ENCODE data around the gene ALKAL2. TPM values are rescaled to one million over a fixed set of nuclear protein-coding genes. Genes with fewer than 3 reads are reported as not detected.
A peak's percentile ranks its signal among the peaks of the same experiment; 100 is the strongest.

The ALKAL2 gene
- total RNA-seq, 1 experiment from 2014 or later, result not detected

DNA sequence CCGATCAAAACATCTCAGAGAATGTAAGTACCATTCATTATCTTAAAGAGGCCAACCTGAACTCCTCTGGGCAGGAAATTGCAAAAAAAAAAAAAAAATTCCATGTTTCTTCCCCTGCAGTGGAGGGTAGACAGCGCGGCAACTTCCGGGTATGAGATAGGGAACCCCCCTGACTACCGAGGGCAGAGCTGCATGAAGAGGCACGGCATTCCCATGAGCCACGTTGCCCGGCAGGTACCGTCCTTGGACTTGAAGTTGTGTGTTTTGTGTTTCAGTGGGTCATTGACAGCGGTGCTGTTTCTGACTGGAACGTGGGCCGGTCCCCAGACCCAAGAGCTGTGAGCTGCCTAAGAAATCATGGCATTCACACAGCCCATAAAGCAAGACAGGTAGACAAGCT is 16.0 kb downstream of the ALKAL2 start:
- DNase-seq (ENCODE audit: low spot score), result no peak

DNA sequence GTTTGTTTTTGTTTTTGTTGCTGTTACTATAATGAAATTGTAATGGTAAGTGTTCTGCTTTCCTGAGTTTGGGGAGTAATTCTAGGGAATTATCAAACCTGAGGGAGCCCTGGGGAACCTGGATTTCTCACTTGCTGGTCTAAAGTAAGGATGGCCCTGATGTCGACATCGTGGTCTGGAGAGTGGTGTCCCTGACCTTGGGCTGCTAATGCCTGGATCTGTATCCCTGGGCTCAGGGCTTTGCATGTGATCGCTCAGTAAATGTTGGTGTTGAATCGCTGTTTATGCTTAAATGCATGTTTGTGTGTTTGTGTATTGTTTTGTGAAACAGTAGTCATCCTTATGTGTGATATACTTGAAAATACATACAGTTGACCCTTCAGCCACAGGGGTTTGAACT is 17.0 kb downstream of the ALKAL2 start:
- DNase-seq (ENCODE audit: low spot score), result no peak

DNA sequence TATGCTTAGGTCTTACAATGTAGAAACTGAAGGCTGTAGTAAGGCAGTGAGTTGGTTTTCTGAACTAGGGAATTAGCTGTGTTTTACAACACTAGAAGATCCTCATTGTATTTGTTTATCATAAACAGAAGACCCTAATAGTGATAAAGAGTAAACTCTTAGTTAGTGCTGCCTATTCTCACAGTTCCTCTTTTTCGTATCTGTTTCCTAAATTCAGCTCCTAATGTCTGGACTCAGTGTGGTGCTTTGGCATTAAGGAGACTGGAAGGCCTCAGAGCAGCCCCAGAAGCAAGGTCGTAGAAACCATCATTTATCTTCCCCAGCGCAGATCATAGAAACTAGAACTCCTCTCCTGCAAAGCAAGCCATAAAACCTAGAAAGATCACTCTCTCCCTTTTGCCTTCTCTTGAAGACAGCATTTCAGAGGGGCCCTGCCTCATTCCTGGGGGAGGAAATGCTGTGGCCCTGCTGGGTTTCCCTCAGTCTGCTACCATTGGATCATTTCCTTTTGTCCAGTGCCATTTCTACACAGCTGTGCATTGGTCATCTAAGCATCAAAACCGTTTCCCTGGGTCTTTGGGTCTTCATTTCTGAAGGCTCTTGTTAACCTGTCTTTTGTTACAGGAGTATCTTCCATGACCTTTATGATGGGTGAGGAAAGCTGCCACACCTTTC is 18.4 kb downstream of the ALKAL2 start:
- DNase-seq (ENCODE audit: low spot score), result no peak

DNA sequence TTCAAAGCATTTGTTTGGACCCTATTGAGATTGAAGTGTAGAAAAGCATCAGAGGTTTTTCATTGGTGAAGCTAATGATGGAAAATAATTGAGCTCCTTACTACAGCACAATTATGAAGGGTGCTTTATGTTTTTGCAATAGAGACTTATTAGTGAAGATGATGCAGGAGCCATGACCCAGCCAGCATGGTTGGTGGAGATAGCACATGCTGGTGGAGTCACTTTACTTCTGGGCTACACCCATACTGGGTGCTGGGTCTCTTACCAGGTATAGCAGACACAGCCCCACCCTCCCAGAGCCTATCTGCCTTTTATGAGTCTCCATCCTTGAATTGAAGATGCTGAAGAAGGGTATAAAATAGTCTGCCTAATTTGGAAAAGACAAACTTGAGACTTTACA is 19.6 kb downstream of the ALKAL2 start:
- no peak for DNase-seq (ENCODE audit: low spot score)

DNA sequence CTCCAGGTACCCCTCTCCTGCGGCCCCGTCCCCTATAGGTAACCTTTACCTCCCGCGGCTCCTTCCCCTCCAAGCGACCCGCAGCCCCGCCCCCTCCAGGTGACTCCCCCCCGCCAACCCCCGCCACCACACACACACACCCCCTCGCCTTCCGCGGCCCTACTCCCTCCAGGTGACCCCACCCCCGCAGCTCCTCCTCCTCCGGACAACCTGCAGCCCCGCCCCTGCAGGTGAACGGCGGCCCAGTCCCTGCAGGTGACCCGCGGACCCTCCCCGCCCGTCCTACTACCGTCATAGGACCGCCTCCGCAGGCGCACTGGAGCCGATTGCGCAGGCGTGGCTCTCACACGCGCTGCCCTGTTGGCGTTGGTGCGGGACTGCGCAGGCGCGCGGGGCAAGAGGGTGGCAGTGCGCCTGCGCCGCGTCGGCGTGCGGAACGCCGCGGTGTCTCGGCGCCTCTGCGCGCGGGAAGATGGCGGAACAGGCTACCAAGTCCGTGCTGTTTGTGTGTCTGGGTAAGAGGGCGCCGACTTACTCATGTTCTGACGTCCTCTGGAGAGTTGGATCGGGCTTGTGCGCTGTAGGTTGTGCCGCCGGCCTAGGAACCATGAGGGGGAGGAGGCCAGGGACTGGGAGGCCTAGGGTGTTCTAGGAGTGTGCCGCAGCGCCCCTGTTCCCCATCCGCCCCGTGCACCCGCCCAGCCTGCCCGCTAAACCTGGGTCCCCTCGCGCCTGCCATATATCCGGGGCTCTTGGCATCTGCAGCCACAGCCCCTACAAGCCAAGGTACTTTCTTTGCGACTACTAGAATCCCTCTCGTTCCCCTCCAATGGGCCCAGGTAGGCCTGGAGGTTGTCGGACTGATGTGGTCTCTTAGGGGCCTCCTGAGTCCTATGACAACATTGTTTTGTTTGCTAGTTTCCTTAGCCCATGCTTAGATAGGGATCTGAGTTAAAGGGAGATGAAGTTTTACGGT is 23.1 kb downstream of the ALKAL2 start, which contains the start of gene ACP1:
ACP1 (plus strand) TSS at position 455 of the 976 bp plus-strand sequence; CDS start at position 473, 18 bp downstream.
- peak; percentile 98 for DNase-seq (ENCODE audit: low spot score)

DNA sequence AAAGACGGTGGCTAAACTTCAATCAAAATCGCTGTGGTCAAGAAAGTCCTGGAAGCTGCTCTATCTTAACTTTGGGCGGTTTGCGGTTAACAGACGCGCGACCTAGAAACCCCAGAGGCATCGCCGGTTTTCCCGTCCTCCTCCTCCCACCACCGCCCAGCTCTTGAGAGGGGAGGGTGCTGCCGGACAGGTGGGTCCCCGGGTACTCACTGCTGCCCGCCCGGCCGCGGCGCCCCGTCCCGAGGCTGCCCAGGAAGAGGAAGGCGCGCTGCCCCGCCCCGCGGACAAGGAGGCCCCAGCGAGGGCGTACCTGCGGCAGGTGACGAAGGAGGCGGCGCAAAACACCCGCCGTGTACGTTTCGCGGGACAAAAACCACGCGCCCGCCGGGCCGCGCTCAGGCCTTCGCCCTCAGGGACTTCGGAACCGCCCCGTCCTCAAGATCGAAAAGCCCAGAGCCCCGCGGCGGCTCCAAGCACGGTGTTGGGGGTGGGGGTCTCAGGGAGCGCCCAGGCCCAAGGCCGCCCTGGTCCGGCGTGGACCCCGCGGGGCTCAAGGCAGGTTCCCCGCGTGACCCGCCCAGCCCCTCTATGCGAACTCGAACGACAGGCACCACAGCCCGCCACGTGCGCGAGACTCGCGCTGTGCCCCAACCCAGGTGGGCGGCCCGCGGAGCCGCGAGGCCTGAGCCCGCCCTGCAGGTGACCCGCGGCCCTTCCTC is 24.0 kb downstream of the ALKAL2 start, which contains the start of gene SH3YL1:
SH3YL1 (minus strand) TSS at position 259 of the 719 bp plus-strand sequence; CDS start at position 211, 48 bp downstream.
- peak; percentile 80 for DNase-seq (ENCODE audit: low spot score)

DNA sequence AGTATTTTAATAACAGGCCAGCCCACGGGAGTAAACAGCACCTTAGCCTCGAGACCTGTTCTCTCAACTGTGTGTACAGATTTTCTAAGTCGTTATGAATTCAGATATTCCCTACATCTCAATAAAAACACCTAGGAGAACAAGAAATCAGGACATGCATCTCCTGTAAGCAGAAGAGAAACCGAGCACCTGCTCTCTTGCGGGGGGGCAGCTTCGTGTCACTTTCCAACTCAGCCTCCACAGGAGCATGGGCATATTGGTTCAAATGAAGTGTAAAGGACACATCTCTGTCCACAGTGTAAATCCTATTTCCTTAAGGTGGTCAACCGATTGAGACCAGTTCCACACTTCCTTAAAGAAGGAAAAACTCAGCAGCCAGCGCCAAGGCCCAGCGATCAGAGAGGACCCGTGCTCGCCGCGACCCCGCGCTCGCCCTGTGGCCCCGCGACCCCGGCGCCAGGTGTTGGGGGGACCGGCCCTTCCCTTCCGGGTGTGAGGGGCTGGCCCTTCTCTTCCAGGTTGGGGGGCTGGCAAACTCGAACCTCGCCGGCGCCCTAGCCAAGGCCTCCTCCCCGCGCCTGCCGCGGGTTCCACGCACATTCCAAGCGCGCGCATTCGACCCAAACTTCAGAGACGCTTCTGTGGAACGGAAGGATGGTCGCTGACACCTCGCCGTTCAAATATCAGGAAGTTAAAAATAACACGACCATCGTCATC is 24.7 kb downstream of the ALKAL2 start:
- DNase-seq (ENCODE audit: low spot score), result peak; percentile 31

DNA sequence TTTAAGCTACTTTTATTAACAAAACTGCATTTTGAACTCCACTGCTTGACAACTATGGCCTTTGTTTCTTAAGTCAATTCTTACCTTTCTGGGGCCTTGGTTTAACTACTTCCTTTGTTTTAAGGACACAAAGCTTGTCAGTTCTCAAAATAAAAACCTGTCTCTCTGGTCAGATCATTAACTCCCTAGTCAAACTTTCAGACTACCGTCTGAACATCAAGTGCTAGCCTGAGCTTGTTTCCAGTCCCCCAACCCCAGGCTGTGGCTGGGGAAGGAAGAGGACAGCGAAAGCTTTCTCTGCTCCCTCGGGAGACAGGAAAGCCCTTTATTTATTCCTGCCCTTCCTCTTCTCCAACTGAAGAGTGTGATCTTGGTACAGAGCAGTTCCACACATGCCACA is 25.8 kb downstream of the ALKAL2 start:
- peak; percentile 7 for DNase-seq (ENCODE audit: low spot score)

DNA sequence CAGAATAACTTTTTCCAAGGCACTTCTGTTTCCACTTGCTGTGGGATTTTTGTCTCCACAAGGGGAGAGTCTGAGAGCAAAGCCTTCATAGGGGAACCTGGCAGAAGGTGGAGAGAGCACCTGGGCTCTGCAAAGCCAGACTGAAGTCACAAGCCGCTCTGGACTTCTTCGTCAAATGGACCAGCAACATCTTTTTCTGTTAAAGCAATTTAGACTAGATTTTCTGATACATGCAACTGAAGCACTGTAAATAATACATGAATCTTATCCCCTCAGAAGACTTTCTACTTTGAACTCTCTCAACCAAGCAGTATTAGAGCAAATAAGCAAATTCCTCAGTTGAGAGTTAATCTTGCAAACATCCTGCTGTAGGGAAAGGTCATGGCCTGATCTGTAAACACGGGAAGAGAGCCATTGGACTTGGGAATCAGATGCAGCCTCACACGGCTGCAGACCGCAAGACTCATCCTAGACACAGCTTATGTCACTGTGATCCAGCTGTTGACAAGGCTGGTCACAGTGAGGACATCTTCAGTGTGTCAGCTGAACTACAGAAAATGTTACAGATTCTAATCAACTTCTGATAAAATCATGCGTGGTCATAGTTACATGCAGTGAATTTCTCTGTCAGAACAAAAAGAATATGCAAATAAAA is 27.3 kb downstream of the ALKAL2 start:
- DNase-seq (ENCODE audit: low spot score), result peak; percentile 16

DNA sequence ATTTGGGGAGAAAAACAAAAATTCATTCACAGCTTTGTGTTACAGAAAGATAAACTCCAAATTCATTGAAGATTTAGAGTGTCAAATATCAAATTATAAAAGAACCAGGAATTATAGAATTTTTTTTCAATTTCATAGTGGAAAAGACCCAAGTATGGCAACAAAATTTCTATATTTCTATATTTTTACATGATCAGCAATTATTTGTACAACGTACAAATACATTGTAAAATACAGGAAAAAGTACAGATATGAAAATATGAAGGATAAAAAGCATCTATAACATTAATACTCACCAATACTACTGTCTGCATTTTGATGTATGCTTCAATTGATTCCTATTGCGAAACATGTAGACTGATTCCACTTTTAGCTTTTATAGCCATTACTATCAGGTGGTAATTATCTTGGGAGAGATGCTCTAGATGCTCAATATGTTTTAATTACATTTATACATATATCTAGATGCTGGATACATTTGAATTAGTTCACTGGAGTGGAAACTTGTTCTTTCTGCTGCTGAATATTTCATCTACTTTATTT is 28.0 kb downstream of the ALKAL2 start:
- no peak for DNase-seq (ENCODE audit: low spot score)

DNA sequence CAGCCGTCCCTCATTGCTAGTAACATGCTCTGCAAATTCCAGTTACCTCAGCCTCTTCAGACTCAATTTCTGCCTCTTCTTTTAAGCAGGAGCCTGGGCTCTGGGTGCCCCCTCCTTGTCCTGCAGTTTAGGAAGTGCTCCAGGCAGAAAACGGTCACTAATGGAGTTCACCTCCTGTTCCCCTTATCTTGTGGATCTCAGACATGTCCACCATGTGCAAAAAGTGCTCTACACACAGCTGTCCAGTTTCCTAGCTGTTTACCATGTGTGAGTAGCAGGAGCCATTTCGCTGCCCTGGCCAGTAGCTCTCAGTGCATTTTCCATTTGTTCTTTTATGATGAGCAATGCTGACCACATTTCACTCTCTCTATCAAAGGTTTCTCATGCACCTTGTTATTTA is 29.0 kb downstream of the ALKAL2 start:
- DNase-seq (ENCODE audit: low spot score), result no peak

DNA sequence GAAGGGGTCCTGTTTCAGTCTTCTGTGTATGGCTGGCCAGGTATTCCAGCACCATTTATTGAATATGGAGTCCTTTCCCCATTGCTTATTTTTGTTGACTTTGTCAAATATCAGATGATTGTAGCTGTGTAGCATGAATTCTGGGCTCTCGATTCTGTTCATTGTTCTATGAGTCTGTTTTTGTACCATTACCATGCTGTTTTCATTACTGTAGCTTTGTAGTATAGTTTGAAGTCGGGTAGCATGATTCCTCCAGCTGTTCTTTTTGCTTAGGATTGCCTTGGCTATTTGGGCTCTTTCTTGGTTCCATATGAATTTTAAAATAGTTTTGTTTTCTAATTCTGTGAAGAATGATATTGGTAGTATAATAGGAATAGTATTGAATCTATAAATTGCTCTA is 30.0 kb downstream of the ALKAL2 start:
- no peak for DNase-seq (ENCODE audit: low spot score)

DNA sequence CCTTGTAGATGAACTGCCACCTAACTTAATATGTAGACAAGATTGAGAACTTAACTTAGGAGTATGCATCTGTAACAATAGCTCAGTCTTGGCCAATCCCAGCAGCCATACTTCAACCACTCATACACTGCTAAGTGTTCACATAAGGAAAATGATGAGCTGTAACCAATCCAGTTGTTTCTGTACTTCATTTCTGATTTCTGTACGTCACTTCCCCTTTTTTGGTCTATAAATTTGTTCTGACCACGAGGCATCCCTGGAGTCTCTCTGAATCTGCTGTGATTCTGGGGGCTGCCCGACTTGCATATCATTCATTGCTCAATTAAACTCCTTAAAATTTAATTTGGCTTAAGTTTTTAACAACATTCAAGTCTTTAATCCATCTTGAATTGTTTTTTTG is 30.5 kb downstream of the ALKAL2 start:
- DNase-seq (ENCODE audit: low spot score), result no peak

DNA sequence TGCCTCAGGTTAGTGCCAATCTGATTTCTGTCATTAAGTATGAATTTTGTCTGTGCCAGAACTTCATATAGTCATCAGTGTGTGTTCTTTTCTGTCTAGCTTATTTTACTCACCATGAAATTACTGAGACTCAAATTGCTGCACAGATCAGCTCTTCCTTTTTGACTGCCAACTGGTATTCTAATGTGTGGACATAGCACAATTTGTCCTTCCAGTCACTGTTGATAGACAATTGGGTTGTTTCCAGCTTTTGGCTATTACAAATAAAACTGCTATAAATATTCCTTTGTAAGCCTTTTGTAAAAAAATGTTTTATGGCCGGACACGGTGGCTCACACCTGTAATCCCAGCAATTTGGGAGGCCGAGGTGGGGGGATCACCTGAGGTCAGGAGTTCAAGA is 31.8 kb downstream of the ALKAL2 start:
- no peak for DNase-seq (ENCODE audit: low spot score)

DNA sequence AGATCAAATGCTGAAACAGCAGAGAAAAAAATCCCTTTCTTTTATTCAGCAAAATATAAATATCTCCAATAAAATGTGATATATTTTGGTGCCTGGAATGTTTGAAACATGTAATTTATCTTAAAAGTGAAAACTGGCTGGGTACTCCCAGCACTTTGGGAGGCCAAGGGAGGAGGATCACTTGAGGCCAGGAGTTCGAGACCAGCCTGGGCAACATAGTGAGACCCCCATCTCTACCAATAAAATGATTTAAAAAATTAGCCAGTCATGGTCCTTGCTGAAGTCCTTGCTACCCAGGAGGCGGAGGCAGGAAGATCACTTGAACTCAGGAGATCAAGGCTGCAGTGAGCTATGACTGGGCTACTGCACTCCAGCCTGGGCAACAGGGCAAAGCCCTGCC is 32.7 kb downstream of the ALKAL2 start:
- DNase-seq (ENCODE audit: low spot score), result no peak

DNA sequence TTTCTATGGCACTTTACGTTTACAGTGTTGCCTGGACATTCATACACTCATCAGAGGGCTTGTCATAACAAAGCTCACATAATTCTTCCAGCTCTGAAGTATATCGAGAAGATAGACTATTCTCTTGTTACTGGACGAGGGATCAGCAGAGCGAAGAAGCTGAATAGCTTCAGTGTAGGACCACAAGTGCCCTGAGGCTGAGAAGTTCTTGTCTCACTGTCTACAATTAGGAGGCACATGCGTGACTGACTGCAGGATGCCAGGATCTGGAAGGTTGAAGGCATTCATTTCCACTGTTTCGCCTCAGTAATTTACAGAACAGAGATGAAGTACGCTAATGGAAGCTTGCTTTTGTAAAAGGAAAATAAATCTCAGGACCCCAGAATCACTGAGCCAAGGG is 33.6 kb downstream of the ALKAL2 start:
- DNase-seq (ENCODE audit: low spot score), result no peak

DNA sequence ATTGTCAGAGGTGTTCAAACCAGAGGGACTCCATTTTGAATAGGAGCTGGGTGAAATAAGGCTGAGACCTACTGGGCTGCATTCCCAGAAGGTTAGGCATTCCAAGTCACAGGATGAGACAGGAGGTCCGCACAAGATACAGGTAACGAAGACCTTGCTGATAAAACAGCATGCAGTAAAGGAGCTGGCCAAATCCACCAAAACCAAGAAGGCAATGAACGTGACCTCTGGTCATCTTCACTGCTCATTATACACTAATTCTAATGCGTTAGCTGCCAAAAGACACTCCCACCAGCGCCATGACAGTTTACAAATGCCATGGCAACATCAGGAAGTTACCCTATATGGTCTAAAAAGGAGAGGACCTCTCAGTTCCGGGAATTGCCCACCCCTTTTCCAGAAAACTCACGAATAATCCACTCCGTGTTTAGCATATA is 34.7 kb downstream of the ALKAL2 start:
- DNase-seq (ENCODE audit: low spot score), result no peak

DNA sequence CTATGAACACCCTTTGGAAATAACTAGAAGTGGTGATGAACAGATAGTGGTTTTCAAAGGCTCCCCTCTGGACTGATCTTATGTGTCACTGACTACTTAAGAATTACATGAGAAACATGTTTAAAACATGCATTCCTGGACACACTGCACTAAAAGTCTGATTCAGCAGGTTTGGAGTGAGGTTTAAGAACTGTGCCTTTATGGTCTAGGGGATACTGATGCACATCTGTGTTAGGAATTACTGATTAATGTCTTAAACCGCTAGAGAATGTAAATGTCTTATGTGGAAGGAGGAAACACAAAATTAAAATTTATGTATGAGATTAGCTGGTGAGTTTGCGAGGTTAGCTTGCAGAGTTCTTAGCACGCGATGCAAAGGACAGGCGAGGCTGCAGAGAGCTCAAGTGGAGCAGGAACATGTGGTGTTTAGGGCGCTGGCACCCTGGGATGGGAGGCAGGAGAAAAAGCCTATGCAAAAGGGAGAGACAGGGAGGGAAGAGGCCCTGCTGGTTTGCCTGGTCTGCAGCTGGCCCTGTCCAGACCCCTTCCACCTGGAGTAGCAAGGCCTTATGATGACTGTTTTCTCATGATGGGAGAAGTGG is 35.8 kb downstream of the ALKAL2 start:
- no peak for DNase-seq (ENCODE audit: low spot score)

DNA sequence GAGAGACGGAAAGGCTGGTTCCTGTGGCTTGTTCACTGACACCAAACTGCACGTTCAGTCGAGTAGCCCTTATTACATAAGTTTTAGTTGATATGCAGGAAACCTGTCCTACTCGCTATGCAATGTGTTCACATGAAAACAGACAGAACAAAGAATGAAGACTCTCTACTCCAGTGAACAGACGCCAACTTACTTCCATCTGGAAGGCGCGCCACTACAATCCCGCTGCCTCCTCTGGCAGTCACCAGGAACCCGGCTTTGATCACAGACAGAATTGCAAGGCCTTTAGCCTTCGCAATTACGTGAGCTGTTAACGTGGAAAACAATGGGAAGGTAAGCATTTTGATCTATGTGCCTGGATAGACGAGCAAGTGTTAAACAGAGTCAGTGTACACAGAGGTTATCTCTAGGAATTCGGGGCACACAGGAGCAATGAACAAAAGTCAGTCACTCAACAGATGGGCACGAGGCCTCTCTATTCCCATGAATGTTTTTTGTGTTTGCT is 38.3 kb downstream of the ALKAL2 start:
- no peak for DNase-seq (ENCODE audit: low spot score)

DNA sequence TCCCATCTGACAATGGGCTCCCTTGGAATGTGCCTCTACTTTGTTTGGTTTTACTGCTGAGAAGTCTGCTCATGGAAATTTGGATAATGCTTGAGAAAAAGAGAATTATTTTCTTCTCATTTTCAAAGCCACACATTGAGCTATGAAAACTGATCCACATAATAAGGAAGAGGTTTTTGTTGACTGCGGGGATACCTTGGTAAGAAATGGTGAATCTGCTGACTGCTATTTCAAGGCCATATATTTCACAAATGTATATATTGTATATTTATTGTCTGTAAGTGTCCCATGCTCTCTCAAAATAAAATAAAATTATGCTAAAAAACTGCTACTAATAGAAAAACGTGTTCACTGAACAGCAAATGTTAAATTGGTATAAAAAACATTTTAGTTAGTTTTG is 39.2 kb downstream of the ALKAL2 start:
- DNase-seq (ENCODE audit: low spot score), result no peak
